DLD1 (cell line): ENCODE results near the gene SMIM3.
"Not testable (repeated sequence)": the region's sequence is repeated elsewhere in the genome, so short reads cannot be mapped to it uniquely, and the experiment has no call there.

Source experiments
- in situ Hi-C: cut with HindIII; loops from 2 replicates; pipeline ENCODE4 v1.10.0; 2017; ENCODE audit warnings: low sequenced_read_pairs

Gene SMIM3, protein sequence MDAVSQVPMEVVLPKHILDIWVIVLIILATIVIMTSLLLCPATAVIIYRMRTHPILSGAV

DNA sequence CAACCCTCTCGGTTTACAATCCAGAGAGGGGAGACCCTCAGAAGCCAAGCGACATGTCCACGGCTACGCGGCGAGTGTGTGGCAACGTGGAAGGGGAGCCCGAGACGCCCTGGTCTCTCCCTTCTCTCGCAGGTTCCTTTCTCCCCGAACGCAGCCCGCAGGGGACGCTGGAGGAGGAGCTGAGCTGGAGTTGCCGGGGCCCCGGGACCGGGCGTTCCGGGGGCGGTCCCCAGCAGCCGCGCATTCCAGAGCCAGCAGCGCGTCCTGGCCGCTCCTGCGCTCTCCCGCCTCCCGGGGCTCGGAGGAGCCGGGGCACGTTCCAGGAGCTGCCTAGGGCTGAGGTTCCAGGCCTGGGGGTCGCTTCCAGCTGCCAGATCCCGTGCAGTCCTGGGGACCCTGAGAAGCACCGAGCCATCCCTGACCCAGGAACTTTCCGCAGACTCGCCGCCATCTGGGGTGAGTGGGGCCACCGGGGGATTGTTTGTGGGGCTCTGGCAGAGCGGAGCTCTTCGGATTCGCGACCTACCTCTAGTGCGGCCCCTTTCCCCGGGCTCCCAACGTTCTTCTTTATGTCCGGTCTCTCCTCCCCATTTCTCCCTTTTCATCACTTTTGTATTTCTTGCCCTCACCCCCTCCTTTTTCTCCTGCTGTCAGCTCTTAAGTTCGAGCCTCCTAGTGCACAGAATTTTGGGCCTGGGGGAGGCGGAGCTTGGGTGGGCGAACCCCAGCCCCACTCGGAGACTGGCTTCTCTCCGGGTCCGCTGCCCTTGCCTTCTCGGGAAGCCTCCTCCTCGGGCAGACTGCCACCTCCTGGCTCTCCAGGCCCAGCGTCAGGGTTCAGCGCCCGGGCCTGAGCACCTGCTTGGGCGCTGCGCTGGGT is at the start of gene SMIM3:
Gene SMIM3 (plus strand): TSS at position 241 of the 880 bp plus-strand sequence. CDS start 16,684 bp downstream, outside the sequence.
- in situ Hi-C loops, result no loop called here

DNA sequence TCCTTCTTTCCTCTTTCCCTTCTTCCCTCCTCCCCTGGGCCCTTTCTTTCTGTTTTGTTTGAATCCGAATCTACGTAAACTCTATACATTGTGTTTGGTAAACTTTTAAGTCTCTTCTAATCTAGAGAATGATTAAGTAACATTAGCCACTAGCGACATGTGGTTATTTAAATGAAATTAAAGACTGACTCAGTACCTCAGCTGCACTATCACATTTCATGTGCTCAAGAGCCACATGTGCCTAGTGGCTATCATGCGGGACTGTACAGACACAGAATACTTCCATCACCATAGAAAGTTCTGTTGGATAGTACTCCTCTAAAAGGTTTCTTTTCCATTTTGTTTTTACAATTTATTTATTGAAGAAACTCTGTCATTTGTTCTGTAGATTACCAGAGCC is 48.7 kb upstream of the SMIM3 start:
- in situ Hi-C loops, result no loop called here

DNA sequence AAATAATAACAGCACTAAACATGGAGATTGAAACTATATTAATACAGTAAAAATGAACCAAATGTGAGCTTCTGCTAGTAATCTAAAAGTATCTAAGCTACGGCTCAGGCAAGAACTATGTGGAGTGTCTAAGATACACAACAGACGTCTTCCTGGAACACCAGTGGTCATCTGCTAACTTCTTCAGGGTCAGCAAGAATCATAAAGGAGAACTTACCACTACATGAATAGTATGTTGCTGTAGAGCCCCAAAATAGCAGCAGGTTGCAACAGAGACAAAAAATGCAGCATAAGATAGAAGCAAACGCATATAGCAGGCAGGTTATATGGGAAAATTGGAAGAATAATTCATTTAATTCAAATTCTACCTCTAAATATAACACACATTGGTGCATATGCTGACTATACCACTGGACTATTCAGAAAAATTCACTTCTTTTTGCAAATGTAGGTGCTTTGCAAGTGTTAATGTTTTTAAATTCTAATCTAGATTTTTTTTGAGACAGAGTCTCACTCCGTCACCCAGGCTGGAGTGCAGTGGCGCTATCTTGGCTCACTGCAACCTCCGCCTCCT is 46.8 kb upstream of the SMIM3 start:
- in situ Hi-C loops, result no loop called here

DNA sequence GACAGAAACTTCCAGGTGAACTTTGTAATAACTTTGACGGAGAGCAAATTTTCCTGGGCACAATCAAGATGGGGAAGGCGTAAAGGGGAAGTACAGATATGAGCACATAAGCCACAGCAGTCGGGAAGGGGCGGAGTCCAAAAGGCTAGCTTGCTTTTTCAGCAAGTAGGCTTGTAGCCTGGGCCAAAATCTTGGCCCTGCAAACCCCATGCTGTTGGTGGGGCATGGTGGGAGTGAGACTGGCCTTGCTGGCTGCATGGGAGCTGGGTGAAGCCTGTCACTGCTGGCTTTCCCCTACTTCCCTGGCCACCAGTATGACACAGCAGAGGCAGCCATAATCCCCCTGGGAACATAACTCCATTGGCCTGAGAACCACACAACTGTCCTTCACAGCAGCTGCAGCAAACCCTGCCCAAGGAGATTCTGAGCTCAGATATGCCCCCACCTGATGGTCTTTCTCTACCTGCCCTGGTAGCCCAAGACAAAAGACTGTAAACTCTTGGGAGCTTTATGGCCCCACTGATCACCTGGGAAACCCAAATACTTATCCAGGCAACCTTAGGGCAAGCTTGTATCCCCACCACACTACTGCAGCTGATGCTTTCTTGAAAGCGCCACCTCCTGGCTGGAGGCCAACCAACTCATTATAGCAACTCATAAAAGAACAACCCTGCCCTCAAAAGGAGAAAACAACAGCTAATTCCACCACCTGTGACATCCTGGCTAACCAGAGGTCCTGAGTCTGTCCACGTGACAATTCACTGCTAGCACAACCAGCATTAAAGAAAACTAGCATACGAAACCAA is 43.8 kb upstream of the SMIM3 start:
- in situ Hi-C loops, result no loop called here

DNA sequence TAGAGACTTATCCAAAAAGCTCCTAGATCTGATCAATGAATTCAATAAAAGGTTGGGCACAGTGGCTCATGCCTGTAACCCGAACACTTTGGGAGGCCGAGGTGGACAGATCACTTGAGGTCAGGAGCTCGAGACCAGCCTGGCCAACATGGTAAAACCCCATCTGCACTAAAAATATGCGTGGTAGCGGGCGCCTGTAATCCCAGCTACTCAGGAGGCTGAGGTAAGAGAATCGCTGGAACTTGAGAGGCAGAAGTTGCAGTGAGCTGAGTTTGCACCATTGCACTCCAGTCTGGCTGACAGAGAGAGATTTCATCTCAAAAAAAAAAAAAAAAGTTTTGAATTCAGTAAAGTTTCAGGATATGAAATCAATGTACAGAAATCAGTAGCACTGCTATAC is 39.7 kb upstream of the SMIM3 start:
- in situ Hi-C loops, result no loop called here

DNA sequence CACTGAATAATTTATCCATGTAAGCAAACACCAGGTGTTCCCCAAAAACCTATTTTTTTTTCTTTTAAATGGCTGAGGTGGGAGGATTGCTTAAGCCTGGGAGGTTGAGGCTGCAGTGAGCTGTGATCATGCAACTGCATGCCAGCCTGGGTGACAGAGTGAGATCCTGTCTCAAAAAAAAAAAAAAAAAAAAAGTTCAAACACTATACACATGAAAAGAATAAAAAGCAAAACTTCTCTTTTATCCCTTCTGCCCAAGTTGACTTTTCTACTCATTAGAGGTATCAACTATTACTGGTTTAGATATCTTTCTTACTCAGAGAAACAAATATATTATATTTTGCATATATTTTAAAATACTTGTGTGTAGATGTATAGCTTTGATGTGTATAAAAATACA is 37.6 kb upstream of the SMIM3 start:
- in situ Hi-C loops, result no loop called here

DNA sequence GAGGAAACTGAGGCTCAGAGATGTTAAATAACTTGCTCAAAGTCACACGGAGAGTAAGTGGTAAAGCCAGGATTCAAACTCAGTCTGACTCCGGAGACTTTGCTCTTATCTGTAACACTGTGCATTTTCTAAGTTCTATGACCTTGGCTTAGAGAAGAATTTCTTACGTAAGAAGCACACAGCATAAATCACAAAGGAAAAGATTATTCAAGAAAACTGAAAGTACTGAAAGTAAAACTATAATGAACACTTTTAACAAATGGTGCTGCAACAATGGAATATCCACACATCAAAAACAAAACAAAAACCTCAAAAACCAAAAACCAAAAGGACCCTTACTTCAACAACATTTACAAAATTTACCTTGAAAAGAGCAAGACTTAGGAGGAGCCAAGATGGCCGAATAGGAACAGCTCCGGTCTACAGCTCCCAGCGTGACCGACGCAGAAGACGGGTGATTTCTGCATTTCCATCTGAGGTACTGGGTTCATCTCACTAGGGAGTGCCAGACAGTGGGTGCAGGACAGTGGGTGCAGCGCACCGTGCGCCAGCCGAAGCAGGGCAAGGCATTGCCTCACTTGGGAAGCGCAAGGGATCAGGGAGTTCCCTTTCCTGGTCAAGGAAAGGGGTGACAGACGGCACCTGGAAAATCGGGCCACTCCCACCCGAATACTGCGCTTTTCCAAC is 36.0 kb upstream of the SMIM3 start:
- in situ Hi-C loops, result not testable (repeated sequence)

DNA sequence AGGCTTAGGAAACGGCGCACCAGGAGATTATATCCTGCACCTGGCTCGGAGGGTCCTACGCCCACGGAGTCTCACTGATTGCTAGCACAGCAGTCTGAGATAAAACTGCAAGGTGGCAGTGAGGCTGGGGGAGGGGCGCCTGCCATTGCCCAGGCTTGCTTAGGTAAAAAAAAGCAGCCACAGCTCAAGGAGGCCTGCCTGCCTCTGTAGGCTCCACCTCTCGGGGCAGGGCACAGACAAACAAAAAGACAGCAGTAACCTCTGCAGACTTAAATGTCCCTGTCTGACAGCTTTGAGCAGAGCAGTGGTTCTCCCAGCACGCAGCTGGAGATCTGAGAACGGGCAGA is 35.4 kb upstream of the SMIM3 start:
- in situ Hi-C loops, result not testable (repeated sequence)

DNA sequence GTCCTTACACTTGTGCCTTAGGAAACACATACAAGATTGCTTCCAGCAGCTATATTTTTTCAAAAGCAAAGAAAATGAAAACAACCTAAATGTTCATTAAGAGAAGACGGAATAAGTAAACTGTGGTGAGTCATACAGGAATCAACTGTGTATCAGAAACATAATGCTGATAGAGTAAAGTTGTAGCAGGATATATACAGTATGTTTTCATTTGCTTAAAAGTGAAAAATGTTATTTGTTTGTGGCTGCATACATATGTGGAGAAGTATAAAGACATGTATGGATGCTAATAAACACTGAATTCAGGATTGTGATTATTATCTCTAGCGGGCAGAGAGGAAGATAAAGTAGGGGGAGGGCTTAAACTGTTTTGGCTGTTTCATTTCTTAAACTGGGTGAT is 28.1 kb upstream of the SMIM3 start:
- in situ Hi-C loops, result no loop called here

DNA sequence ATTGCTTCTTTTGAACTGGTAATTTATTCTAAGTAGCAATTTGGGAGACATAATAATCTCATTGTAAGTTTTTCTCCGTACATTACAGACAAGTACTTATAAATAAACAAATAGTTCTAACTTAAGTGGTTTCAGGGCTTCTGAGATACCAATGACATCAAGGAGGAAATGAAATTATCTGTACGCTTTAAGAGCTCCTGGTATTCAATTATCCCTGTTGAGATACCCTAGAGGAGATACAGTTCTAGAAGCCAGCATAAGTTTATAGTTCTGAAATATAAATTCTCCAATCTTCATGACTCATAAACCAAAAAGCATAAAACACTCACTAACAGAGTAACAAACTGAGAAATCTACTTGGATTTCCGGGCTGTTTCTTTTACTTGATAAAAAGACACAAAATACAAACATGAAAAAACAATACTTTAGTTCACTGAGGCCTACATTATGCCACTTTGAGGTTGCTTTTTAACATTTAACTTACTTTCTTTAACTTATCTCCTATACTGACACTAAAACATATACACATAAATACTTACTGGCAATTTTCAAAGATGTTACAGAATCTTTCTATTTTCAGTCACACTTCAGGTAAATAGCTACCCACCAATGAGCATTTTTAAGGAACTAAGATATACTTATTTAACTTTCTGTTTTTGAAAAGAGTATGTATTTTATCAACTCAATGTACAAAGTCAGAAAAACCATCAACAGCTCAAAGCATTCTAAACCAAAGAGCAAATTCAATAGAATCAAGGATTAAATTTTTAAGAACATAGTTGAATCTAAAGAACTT is 27.3 kb upstream of the SMIM3 start:
- in situ Hi-C loops, result no loop called here

DNA sequence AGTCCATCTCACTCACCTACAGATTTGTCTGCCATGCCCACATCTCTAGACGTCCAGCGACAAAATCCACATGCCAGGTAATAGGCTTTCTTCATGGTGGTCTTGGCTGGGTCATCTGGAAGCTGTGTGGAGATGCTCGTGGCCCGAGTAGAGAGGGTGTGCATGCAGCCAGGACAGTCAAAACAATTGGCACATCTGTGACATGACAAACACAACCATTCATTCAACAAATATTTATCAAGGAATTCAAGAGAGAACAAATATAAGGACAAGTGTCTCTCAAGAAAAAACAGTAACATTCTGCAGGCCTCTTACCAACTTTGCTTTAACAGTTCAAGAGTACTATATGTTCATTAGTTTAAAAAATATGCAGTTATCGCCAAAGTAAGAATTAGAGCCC is 25.1 kb upstream of the SMIM3 start:
- in situ Hi-C loops, result no loop called here

DNA sequence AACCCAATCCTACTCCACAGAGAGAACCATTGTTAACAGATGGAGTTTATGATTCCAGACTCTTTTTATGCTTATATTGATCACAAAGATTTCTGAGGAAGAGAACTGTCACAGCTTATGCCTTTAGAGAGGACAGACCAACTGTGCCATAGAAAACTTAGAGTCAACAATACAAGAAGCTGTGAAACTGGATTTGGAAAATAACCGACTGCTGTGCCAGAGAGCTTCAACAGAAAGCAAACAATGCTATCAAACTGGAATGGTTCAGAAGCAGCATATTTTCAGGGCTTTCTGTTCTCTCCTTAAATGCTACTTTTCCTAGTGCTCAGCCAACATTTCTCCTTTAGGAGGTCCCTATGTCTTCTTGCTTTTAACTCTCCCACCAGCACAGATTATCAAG is 24.7 kb upstream of the SMIM3 start:
- in situ Hi-C loops, result no loop called here

DNA sequence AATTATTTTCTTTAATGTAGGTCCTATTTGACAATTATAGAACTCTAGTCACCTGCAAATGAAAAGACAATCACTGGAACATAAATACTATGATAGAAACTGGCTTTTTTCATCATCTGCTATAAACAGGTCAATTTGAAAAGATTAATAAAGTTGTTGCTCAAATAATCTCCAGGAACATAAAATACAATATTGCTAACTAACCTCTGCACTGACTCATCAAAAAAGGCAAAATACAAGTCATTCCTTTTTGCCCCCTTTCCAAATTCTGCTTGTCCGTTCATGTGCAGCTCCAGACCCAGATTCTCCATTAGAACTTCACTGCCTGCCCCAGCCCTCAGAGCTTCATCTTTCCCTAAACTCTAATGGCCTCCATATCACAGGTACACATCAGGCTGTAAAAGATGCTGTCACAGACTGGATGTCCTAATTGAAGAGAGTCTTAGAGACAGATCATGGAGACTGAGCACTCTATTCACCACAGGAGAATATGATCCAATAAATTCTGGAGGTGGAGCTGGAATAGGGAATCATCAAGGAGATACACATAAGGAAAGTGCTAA is 21.4 kb upstream of the SMIM3 start:
- in situ Hi-C loops, result no loop called here

DNA sequence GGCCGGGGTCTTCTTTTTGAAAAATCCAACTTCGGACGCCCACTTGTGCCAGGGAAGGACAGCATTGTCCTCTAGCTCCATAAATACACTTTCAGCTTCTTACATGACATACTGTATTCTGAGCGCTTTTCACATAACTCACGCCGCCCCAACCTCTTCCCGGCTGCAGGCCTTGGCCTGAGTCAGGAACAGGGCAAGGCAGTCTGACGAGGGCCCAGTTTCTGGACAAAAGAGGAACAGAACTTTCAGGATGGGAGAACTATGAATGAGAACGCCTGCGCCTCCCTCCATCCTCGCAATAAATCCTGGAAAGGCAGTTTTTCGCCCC is 20.4 kb upstream of the SMIM3 start:
- in situ Hi-C loops, result no loop called here

DNA sequence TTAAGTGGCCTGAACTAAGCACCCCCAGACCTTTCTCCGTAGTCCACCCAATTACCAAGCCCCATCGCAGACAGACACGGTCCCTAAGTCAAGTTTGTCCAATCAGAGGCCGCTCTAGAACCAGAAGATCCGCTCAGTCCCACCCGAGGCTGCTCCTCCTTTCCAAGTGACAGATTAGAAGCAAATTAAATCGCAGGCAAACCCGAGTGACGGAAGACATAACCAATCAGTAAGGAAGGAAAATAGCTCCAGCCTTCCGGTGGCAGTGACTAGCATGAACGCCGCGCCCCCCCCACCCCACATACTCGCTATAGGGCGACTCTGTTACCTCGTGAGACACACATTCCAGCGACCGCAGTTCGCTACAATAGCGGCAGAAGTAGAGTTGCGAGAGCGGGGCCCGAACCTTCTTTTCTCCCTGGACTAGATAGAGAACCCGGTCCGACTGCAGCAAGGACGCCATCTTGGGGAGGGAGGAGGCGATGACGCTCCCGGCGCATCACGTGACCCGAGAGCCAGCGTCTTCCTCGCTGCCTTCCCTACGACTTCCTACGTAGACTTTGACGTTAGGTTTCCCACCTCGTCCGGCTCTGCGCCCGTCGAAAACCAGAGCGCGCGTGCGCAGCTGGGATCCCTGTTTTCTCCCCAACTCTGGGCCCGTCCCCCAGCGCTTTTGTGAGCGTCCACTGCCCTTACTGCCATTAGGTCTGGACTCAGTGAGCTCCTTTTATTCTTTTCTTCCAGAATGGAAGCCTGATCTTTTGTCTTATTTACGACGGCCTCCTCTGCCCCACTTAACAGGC is 19.8 kb upstream of the SMIM3 start, which contains the start of gene DCTN4:
Gene DCTN4 (minus strand): TSS at position 487 of the 803 bp plus-strand sequence. CDS start 24 bp downstream, at position 463.
- in situ Hi-C loops, result no loop called here

DNA sequence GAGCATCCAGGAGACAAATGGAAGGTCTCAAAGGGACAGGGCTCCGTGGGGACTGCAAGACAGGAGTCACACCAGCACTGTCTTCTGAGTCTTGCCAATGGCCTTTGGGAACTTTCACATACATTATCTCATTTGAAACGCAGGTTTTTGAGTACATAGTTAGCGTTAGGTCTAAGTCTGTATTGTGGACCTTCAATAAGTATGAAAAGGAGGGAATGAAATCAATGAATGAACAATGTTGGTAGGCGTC is 19.3 kb upstream of the SMIM3 start:
- in situ Hi-C loops, result no loop called here

DNA sequence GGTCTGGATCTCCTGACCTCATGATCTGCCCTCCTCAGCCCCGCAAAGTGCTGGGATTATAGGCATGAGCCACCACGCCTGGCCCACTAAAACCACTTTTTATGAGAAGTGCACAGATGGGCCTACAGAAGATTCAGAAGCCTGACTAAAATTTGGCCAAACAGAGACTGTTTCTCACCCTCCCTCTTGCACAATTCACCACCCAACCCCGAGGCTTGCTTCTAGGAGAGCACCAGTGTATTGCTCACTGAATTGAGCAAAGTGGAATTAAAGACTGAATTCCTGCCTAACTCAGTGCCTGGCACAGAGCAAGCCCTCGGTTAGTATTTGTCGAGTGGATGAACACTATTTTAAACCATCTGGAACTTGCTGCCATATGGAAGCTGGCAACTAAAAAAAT is 16.3 kb upstream of the SMIM3 start:
- in situ Hi-C loops, result no loop called here

DNA sequence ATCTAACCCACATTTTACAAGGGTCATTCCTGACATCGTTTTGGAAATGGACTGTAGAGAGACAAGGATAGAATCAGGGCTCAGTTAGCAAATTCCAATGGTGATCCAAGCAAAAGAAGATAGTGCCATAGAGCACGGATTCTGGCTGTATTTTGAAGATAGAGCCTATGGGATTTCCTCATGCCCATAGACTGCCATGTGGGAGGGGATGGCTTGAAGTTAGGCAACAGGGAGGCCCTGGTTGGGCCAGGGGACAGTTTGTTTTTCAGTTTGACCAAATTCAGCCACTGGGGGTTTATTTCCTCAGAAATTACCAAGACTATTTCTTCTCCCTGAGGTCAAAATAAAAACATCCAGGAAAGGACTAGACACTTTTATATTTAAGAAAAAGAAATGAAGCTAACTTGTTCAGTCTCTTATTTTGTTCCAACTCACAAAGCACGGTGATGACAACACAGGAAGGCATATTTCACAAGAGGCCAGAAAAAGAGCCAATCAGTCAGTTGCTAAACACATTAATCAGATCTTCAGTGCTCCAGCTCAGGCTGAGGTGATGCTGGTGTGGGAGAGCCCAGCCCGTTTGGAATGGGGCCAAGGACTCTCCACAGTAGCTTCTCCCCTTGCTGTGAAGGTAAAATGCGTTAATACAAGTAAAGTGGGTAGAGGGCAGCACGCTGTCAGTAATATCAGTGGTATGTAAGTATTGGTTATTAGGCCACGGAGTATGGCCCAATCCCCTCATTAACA is 15.4 kb upstream of the SMIM3 start:
- in situ Hi-C loops, result no loop called here

DNA sequence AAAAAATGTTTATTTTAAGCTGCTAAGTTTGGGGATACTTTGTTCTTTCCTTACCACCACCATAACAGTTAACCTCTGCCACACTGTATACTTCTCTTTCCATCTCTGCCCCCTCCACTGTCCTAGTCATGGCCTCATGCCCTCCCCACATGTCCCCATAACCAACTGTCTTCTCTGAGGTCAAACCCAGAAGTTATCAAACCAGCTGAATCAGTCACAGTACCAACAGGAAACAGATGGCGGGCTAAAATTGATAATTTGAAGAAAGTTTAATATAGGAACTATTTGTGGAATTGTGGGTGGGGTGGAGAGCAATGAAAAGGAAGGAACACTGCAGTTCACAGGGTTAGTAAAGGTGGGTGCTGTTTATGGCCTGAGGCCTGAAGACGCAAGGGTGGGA is 14.0 kb upstream of the SMIM3 start:
- in situ Hi-C loops, result no loop called here
